ENCODE results near the gene HOXA5.

The HOXA5 gene

GRCh38 chr7:27112955-27113949, 30.2 kb downstream of the HOXA5 start:
- no peak for DNase-seq
- no peak for TF ChIP-seq CTCF (IDR thresholded peaks at IDR 0.05; ENCODE audit: low read depth, low read length)
- no peak overlapping the region for H3K4me3 ChIP-seq (ENCODE audit: low read depth, low read length)
- H3K36me3 ChIP-seq, result no peaks in the 10 kb centered on the region
- H3K27me3 ChIP-seq, result peaks cover 95% of the 10 kb centered on the region
- no peaks in the 10 kb centered on the region for H3K4me1 ChIP-seq
- H3K9me3 ChIP-seq, result no peaks in the 10 kb centered on the region

- no peaks in the 10 kb centered on the region for H3K4me1 ChIP-seq
- no peaks in the 10 kb centered on the region for H3K36me3 ChIP-seq
- H3K9me3 ChIP-seq, result no peaks in the 10 kb centered on the region
- peaks cover 95% of the 10 kb centered on the region for H3K27me3 ChIP-seq
- no peak overlapping the region for H3K4me3 ChIP-seq (ENCODE audit: low read depth, low read length)
- no peak for TF ChIP-seq CTCF (IDR thresholded peaks at IDR 0.05; ENCODE audit: low read depth, low read length)
- DNase-seq, result no peak
Observed at GRCh38 chr7:27112361-27112760, 31.1 kb downstream of the HOXA5 start.

GRCh38 chr7:27111751-27112277, 31.7 kb downstream of the HOXA5 start:
- Histone ChIP-seq H3K36me3 (no peaks in the 10 kb centered on the region), H3K4me1 (no peaks in the 10 kb centered on the region), H3K27me3 (peaks cover 95% of the 10 kb centered on the region), H3K9me3 (no peaks in the 10 kb centered on the region), H3K4me3 (ENCODE audit: low read depth, low read length) (no peak overlapping the region)
- DNase-seq, result no peak
- TF ChIP-seq CTCF (IDR thresholded peaks at IDR 0.05; ENCODE audit: low read depth, low read length), result no peak

- Histone ChIP-seq H3K4me3 (ENCODE audit: low read depth, low read length) (no peak overlapping the region), H3K9me3 (no peaks in the 10 kb centered on the region), H3K36me3 (no peaks in the 10 kb centered on the region), H3K4me1 (no peaks in the 10 kb centered on the region), H3K27me3 (peaks cover 95% of the 10 kb centered on the region)
- DNase-seq, result no peak
- TF ChIP-seq CTCF (IDR thresholded peaks at IDR 0.05; ENCODE audit: low read depth, low read length), result no peak
Observed at GRCh38 chr7:27111042-27111750, 32.3 kb downstream of the HOXA5 start.

- H3K4me1 ChIP-seq, result no peaks in the 10 kb centered on the region
- H3K36me3 ChIP-seq, result no peaks in the 10 kb centered on the region
- H3K27me3 ChIP-seq, result peaks cover 95% of the 10 kb centered on the region
- no peak for TF ChIP-seq CTCF (IDR thresholded peaks at IDR 0.05; ENCODE audit: low read depth, low read length)
- no peak overlapping the region for H3K4me3 ChIP-seq (ENCODE audit: low read depth, low read length)
- DNase-seq, result no peak
- no peaks in the 10 kb centered on the region for H3K9me3 ChIP-seq
Observed at GRCh38 chr7:27110186-27111031, 33.1 kb downstream of the HOXA5 start.
